ENCODE results near the gene DMTF1.
"Not testable (repeated sequence)": the region's sequence is repeated elsewhere in the genome, so short reads cannot be mapped to it uniquely, and the experiment has no call there.

- not testable (repeated sequence) for TF ChIP-seq CTCF (IDR thresholded peaks at IDR 0.05; ENCODE audit: poor library complexity); EZH2phosphoT487 (IDR thresholded peaks at IDR 0.05; ENCODE audit: low read depth, severe bottlenecking, unreplicated experiment); EZH2 (IDR thresholded peaks at IDR 0.05; ENCODE audit: borderline replicate concordance)
Measured at GRCh38 chr7:87115772-87116171, 36.5 kb upstream of the DMTF1 start.

Data from hepatocyte (in vitro differentiated cells).